OCI-LY7 (cell line): ENCODE data around the gene SMIM14. TPM values are rescaled to one million over a fixed set of nuclear protein-coding genes. Genes with fewer than 3 reads are reported as not detected.
"Not testable (repeated sequence)": the region's sequence is repeated elsewhere in the genome, so short reads cannot be mapped to it uniquely, and the experiment has no call there.

Experiments used
- BruUV-seq: library from RNA; stranded (reverse); fragments of 400-500 nt; replicated peaks from 2 replicates; lab custom pipeline; 2021; lab: Mats Ljungman, UMichigan
- CTCF ChIA-PET: fragments of 300-600 bp; sonication (Branson Sonifier 250); formaldehyde crosslinking; loops from one replicate; lab custom pipeline; 2022; ENCODE audit warnings: antibody characterized with exemption; ENCODE audit not compliant: unreplicated experiment; lab: Charles Lee
- POLR2A ChIA-PET: fragments of 300-600 bp; sonication (Branson Sonifier 250); formaldehyde crosslinking; loops from one replicate; lab custom pipeline; 2022; ENCODE audit warnings: antibody characterized with exemption; lab: Charles Lee
- DNase-seq: peaks from one replicate; pipeline ENCODE4 v3.0.0-alpha.2; 2015; ENCODE audit warnings: low spot score
- H2AFZ ChIP-seq: fragments of 200-600 bp; sonication (generic), shearing (Covaris generic); 2 replicates; pipeline ENCODE4 v1.6.1; 2014; ENCODE audit warnings: mild to moderate bottlenecking, antibody characterized with exemption, low read length, moderate library complexity
- H3K27ac ChIP-seq: fragments of 200-600 bp; sonication (generic); 2 replicates; pipeline ENCODE4 v1.5.1; 2014; ENCODE audit warnings: mixed run types, low read depth, mild to moderate bottlenecking, moderate library complexity, low read length, inconsistent platforms; ENCODE audit not compliant: poor library complexity, severe bottlenecking
- H3K36me3 ChIP-seq: fragments of 200-600 bp; sonication (generic); 2 replicates; pipeline ENCODE4 v1.6.1; 2014; ENCODE audit warnings: mild to moderate bottlenecking, antibody characterized with exemption, low read length, moderate library complexity, mixed read lengths; ENCODE audit not compliant: insufficient read depth
- H3K4me1 ChIP-seq: fragments of 200-600 bp; sonication (generic); 2 replicates; pipeline ENCODE4 v1.5.1; 2014; ENCODE audit warnings: mild to moderate bottlenecking, low read length; ENCODE audit not compliant: insufficient read depth, poor library complexity, severe bottlenecking
- H3K4me2 ChIP-seq: fragments of 200-600 bp; sonication (generic); 2 replicates; pipeline ENCODE4 v1.6.1; 2014; ENCODE audit warnings: mild to moderate bottlenecking, low read length
- H3K4me3 ChIP-seq: fragments of 200-600 bp; sonication (generic); 2 replicates; pipeline ENCODE4 v1.5.1; 2014; ENCODE audit warnings: mild to moderate bottlenecking, low read depth, low read length; ENCODE audit not compliant: poor library complexity, severe bottlenecking
- H3K79me2 ChIP-seq: fragments of 200-600 bp; sonication (generic); 2 replicates; pipeline ENCODE4 v1.6.1; 2016; ENCODE audit warnings: low read depth, mild to moderate bottlenecking, low read length, moderate library complexity, mixed read lengths; ENCODE audit not compliant: insufficient read depth
- H3K9me2 ChIP-seq: fragments of 200-600 bp; sonication (generic); 2 replicates; pipeline ENCODE4 v1.6.1; 2016; ENCODE audit warnings: mild to moderate bottlenecking, low read length, mixed read lengths; ENCODE audit not compliant: insufficient read depth
- H3K9me3 ChIP-seq: fragments of 200-600 bp; sonication (generic); 2 replicates; pipeline ENCODE4 v1.6.1; 2014; ENCODE audit warnings: mild to moderate bottlenecking, mixed run types, low read length, mixed read lengths
- H4K20me1 ChIP-seq: fragments of 200-600 bp; sonication (generic); 2 replicates; pipeline ENCODE4 v1.6.1; 2014; ENCODE audit warnings: mild to moderate bottlenecking, antibody characterized with exemption, low read length, moderate library complexity, mixed read lengths; ENCODE audit not compliant: insufficient read depth
- EZH2phosphoT487 ChIP-seq: fragments of 200-600 bp; sonication (generic); IDR thresholded peaks from 2 replicates; pipeline ENCODE4 v1.6.1; 2018; ENCODE audit warnings: low read depth, borderline replicate concordance, mild to moderate bottlenecking, mixed run types, antibody characterized with exemption, low read length, moderate library complexity, mixed read lengths
- intact Hi-C: fragments of 100-400 bp; cut with micrococcal nuclease; formaldehyde crosslinking; loops from one replicate; pipeline ENCODE4 v1.10.0; 2022; ENCODE audit not compliant: unreplicated experiment
- total RNA-seq, 2 experiments: library from RNA; depleted of rRNA in 1 of 2; stranded (reverse); fragments of >200 nt in 1 of 2; shearing (Covaris generic) in 1 of 2; gene quantifications; 2 replicates each; pipeline ENCODE4 v1.2.3, GENCODE V29; 2014 to 2022
- TF ChIP-seq, protein P1 (sequence below): fragments of 200-600 bp; sonication (generic); conservative IDR thresholded peaks from 2 replicates; pipeline ENCODE4 v1.5.1; 2014; ENCODE audit warnings: mild to moderate bottlenecking, antibody characterized with exemption, low read length, moderate library complexity, mixed read lengths

The SMIM14 gene
- total RNA-seq, 2 experiments from 2014 or later, result 1.8 TPM; not detected in 1

DNA sequence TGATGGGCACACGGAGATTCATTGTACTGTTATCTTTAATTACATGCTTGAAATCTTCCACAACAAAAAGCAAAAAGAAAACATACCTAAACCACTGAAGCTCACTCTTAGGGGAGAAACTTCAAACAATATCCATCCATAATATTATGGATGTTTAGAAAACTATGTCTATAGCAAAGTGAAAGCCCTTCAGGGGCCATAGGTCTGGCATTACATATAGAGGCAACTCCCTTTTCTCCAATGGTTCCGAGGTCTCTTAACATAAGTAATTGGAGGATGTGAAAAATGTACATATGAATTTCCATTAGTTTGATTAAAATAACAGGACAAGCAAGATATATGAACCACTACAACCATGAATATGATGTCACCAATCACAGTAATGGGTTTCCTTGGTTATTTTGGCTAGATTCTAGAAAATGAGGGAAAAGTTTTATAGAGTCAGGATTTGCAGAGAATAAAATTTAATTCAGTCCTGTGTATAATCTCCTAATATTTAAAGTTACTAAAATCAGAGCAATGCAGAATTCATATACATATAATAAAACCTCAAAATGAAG lies 122.2 kb downstream of the SMIM14 start:
- intact Hi-C loops, result no loop called here
- H3K27ac ChIP-seq, result no peak overlapping the region
- no peak overlapping the region for H2AFZ ChIP-seq
- H3K36me3 ChIP-seq, result peaks cover 28% of the 10 kb centered on the region
- CTCF ChIA-PET, result no interaction called here
- H3K4me2 ChIP-seq, result no peak overlapping the region
- POLR2A ChIA-PET, result interaction anchor here (0.6 kb wide), 1 partner anchor 116 kb away, joined by 4 read pairs; no protein-coding TSS in a partner anchor
- H3K79me2 ChIP-seq, result no peaks in the 10 kb centered on the region
- H3K9me2 ChIP-seq, result no peaks in the 10 kb centered on the region
- no peaks in the 10 kb centered on the region for H4K20me1 ChIP-seq
- TF ChIP-seq EZH2phosphoT487, result no peak
- TF ChIP-seq, protein P1, sequence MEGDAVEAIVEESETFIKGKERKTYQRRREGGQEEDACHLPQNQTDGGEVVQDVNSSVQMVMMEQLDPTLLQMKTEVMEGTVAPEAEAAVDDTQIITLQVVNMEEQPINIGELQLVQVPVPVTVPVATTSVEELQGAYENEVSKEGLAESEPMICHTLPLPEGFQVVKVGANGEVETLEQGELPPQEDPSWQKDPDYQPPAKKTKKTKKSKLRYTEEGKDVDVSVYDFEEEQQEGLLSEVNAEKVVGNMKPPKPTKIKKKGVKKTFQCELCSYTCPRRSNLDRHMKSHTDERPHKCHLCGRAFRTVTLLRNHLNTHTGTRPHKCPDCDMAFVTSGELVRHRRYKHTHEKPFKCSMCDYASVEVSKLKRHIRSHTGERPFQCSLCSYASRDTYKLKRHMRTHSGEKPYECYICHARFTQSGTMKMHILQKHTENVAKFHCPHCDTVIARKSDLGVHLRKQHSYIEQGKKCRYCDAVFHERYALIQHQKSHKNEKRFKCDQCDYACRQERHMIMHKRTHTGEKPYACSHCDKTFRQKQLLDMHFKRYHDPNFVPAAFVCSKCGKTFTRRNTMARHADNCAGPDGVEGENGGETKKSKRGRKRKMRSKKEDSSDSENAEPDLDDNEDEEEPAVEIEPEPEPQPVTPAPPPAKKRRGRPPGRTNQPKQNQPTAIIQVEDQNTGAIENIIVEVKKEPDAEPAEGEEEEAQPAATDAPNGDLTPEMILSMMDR, result no peak
- no peak for DNase-seq
- no peak overlapping the region for H3K4me3 ChIP-seq
- no peaks in the 10 kb centered on the region for H3K9me3 ChIP-seq
- no TSS peak for BruUV-seq
- H3K4me1 ChIP-seq, result no peaks in the 10 kb centered on the region

DNA sequence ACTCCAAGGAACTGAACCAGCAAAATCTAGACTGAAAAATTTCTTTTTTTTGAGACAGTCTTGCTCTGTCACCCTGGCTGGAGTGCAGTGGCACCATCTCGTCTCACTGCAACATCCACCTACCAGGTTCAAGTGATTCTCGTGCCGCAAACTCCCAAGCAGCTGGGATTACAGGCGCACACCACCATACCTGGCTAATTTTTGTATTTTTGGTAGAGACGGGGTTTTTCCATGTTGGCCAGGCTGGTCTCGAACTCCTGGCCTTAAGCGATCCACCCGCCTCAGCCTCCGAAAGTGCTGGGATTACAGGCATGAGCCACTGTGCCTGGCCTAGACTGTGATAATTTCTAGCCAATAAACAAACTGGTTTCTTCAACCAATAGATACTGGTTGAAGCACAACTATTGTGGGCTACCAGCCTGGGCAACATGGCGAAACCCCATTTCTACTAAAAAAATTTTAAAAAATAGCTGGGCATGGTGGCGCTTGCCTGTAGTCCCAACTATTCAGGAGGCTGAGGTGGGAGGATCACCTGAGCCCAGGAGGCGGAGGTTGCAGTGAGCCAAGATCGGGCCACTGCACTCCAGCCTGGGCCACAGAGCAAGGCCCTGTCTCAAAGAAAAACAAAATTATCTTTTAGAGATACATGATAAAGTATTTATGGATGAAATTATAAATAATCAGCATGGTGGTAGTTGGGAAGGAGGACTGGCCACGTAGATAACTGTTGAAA lies 122.8 kb downstream of the SMIM14 start:
- intact Hi-C loops, H3K4me2 ChIP-seq: not testable (repeated sequence)

DNA sequence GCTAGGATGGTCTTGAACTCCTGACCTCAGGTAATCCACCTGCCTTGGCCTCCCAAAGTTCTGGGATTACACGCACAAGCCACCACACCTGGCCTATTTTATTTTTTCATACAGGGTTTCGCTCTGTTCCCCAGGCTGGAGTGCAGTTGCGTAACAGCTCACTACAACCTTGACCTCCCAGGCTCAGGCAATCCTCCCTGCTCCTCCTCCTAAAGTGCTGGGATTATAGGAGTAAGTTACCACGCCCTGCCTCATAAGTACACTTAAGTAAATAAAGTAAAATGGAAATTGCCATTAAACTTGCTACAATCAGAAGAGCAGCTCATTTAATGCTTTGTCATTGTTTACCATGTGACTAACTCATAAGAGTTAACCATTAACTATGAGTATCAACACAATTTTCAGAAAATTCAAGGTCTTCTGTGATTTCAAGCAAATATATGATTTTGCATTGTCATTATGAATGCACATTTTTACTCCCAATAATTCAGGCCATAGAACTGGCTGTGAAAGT lies 123.7 kb downstream of the SMIM14 start:
- H3K9me2 ChIP-seq, result no peaks in the 10 kb centered on the region
- CTCF ChIA-PET, result no interaction called here
- H3K4me2 ChIP-seq, result no peak overlapping the region

More for the DNA sequence above, 122.8 kb downstream of the SMIM14 start:
- H3K36me3 ChIP-seq, result peaks cover 28% of the 10 kb centered on the region
- BruUV-seq, H3K9me2 ChIP-seq, DNase-seq, H3K79me2 ChIP-seq, CTCF ChIA-PET, H2AFZ ChIP-seq, H3K4me3 ChIP-seq, H3K4me1 ChIP-seq, H3K27ac ChIP-seq, H3K9me3 ChIP-seq, H4K20me1 ChIP-seq: not testable (repeated sequence)
- POLR2A ChIA-PET, result interaction anchor here (0.6 kb wide), 1 partner anchor 117 kb away, joined by 4 read pairs; no protein-coding TSS in a partner anchor

DNA sequence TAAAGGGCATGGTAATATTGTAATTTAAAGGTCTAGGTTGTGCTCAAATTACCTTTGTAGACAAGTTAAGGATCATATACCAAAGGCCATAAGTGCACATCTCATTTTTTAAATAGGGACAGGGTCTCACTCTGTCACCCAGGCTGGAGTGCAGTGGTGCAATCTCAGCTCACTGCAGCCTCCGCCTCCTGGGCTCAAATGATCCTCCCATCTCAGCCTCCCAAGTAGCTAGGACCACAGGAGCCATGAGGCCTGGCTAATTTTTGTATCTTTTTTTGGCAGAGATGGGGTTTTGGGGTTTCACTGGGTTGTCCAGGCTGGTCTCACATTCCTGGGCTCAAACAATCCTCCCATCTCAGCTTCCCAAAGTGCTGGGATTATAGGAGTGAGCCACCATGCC lies 124.4 kb downstream of the SMIM14 start:
- H2AFZ ChIP-seq, BruUV-seq, H3K4me1 ChIP-seq, H3K9me2 ChIP-seq, H4K20me1 ChIP-seq, CTCF ChIA-PET, DNase-seq, H3K79me2 ChIP-seq, H3K9me3 ChIP-seq, H3K4me3 ChIP-seq, intact Hi-C loops, H3K4me2 ChIP-seq, H3K27ac ChIP-seq: not testable (repeated sequence)
- peaks cover 42% of the 10 kb centered on the region for H3K36me3 ChIP-seq
- POLR2A ChIA-PET, result interaction anchor here (0.7 to 1.2 kb wide), 4 partner anchors 8 to 39 kb away, joined by 3 to 5 read pairs (median 3); no protein-coding TSS in a partner anchor

More for the DNA sequence above, 123.7 kb downstream of the SMIM14 start:
- POLR2A ChIA-PET, result interaction anchor here (0.8 to 1.2 kb wide), 2 partner anchors 9 to 38 kb away, joined by 3 to 5 read pairs; no protein-coding TSS in a partner anchor
- no peak overlapping the region for H3K27ac ChIP-seq
- H2AFZ ChIP-seq, result no peak overlapping the region
- no peaks in the 10 kb centered on the region for H3K4me1 ChIP-seq
- intact Hi-C loops, result no loop called here
- H3K79me2 ChIP-seq, result no peaks in the 10 kb centered on the region
- no peak for DNase-seq
- BruUV-seq, result no TSS peak
- H4K20me1 ChIP-seq, result no peaks in the 10 kb centered on the region
- TF ChIP-seq EZH2phosphoT487, result no peak
- TF ChIP-seq, protein P1, result no peak
- no peak overlapping the region for H3K4me3 ChIP-seq
- H3K36me3 ChIP-seq, result peaks cover 36% of the 10 kb centered on the region
- no peaks in the 10 kb centered on the region for H3K9me3 ChIP-seq
